ENCODE results near the gene ZFPM1.

The ZFPM1 gene

GRCh38 chr16:88440111-88440510, 13.0 kb upstream of the ZFPM1 start:
- Histone ChIP-seq H3K27me3 (ENCODE audit: low read length) (no peaks in the 10 kb centered on the region), H3K27ac (ENCODE audit: low read depth, low read length) (no peak overlapping the region), H3F3A (ENCODE audit: insufficient read depth) (no peaks in the 10 kb centered on the region), H3K9me2 (replicated peaks; ENCODE audit: insufficient read depth, low read length) (no peaks in the 10 kb centered on the region), H3K9ac (ENCODE audit: low read length) (no peak overlapping the region), H4K20me1 (ENCODE audit: low read depth, low read length) (no peaks in the 10 kb centered on the region), H3K36me3 (ENCODE audit: low read length) (no peaks in the 10 kb centered on the region), H3K9me3 (ENCODE audit: insufficient read depth, low read length) (no peaks in the 10 kb centered on the region), H2AFZ (ENCODE audit: low read depth, low read length, severe bottlenecking) (no peak overlapping the region), H3K4me2 (ENCODE audit: low read depth, low read length, poor library complexity, severe bottlenecking) (no peak overlapping the region), H3K4me3 (ENCODE audit: insufficient read depth, low read length, poor library complexity, severe bottlenecking) (no peak overlapping the region), H3K79me2 (ENCODE audit: insufficient read depth, low read length) (no peaks in the 10 kb centered on the region)
- no peak for TF ChIP-seq EZH2phosphoT487 (conservative IDR thresholded peaks at IDR 0.05; ENCODE audit: low read length)

- Histone ChIP-seq H3K4me2 (ENCODE audit: low read depth, low read length, poor library complexity, severe bottlenecking) (no peak overlapping the region), H2AFZ (ENCODE audit: low read depth, low read length, severe bottlenecking) (no peak overlapping the region), H3K79me2 (ENCODE audit: insufficient read depth, low read length) (no peaks in the 10 kb centered on the region), H3K9me2 (replicated peaks; ENCODE audit: insufficient read depth, low read length) (no peaks in the 10 kb centered on the region), H4K20me1 (ENCODE audit: low read depth, low read length) (no peaks in the 10 kb centered on the region), H3K27ac (ENCODE audit: low read depth, low read length) (no peak overlapping the region), H3F3A (ENCODE audit: insufficient read depth) (no peaks in the 10 kb centered on the region), H3K9ac (ENCODE audit: low read length) (no peak overlapping the region), H3K4me3 (ENCODE audit: insufficient read depth, low read length, poor library complexity, severe bottlenecking) (no peak overlapping the region), H3K27me3 (ENCODE audit: low read length) (no peaks in the 10 kb centered on the region), H3K36me3 (ENCODE audit: low read length) (no peaks in the 10 kb centered on the region), H3K9me3 (ENCODE audit: insufficient read depth, low read length) (no peaks in the 10 kb centered on the region)
- no peak for TF ChIP-seq CTCF (IDR thresholded peaks at IDR 0.05; ENCODE audit: insufficient read depth, low read length, poor library complexity, severe bottlenecking)
- TF ChIP-seq EZH2phosphoT487 (conservative IDR thresholded peaks at IDR 0.05; ENCODE audit: low read length): no peak
These were observed 12.2 kb upstream of the ZFPM1 start for GRCh38 chr16:88440686-88441405.

GRCh38 chr16:88441460-88441859, 11.6 kb upstream of the ZFPM1 start:
- H3K9me2 ChIP-seq (replicated peaks; ENCODE audit: insufficient read depth, low read length): no peaks in the 10 kb centered on the region
- H3K36me3 ChIP-seq (ENCODE audit: low read length): no peaks in the 10 kb centered on the region
- no peak overlapping the region for H3K27ac ChIP-seq (ENCODE audit: low read depth, low read length)
- no peaks in the 10 kb centered on the region for H3K79me2 ChIP-seq (ENCODE audit: insufficient read depth, low read length)
- no peaks in the 10 kb centered on the region for H3K9me3 ChIP-seq (ENCODE audit: insufficient read depth, low read length)
- no peak overlapping the region for H3K4me2 ChIP-seq (ENCODE audit: low read depth, low read length, poor library complexity, severe bottlenecking)
- H3K4me3 ChIP-seq (ENCODE audit: insufficient read depth, low read length, poor library complexity, severe bottlenecking): no peak overlapping the region
- no peak overlapping the region for H3K9ac ChIP-seq (ENCODE audit: low read length)
- no peaks in the 10 kb centered on the region for H4K20me1 ChIP-seq (ENCODE audit: low read depth, low read length)
- H2AFZ ChIP-seq (ENCODE audit: low read depth, low read length, severe bottlenecking): no peak overlapping the region
- no peaks in the 10 kb centered on the region for H3F3A ChIP-seq (ENCODE audit: insufficient read depth)
- H3K27me3 ChIP-seq (ENCODE audit: low read length): no peaks in the 10 kb centered on the region
- TF ChIP-seq CTCF (IDR thresholded peaks at IDR 0.05; ENCODE audit: insufficient read depth, low read length, poor library complexity, severe bottlenecking) (no peak), EZH2phosphoT487 (conservative IDR thresholded peaks at IDR 0.05; ENCODE audit: low read length) (no peak)

GRCh38 chr16:88442383-88442726, 10.7 kb upstream of the ZFPM1 start:
- no peak overlapping the region for H2AFZ ChIP-seq (ENCODE audit: low read depth, low read length, severe bottlenecking)
- H3K9me2 ChIP-seq (replicated peaks; ENCODE audit: insufficient read depth, low read length): no peaks in the 10 kb centered on the region
- no peaks in the 10 kb centered on the region for H3K36me3 ChIP-seq (ENCODE audit: low read length)
- H3K79me2 ChIP-seq (ENCODE audit: insufficient read depth, low read length): no peaks in the 10 kb centered on the region
- no peak overlapping the region for H3K9ac ChIP-seq (ENCODE audit: low read length)
- H3K4me2 ChIP-seq (ENCODE audit: low read depth, low read length, poor library complexity, severe bottlenecking): no peak overlapping the region
- no peak overlapping the region for H3K27ac ChIP-seq (ENCODE audit: low read depth, low read length)
- no peaks in the 10 kb centered on the region for H3K9me3 ChIP-seq (ENCODE audit: insufficient read depth, low read length)
- TF ChIP-seq CTCF (IDR thresholded peaks at IDR 0.05; ENCODE audit: insufficient read depth, low read length, poor library complexity, severe bottlenecking) (no peak), EZH2phosphoT487 (conservative IDR thresholded peaks at IDR 0.05; ENCODE audit: low read length) (no peak)
- no peak overlapping the region for H3K4me3 ChIP-seq (ENCODE audit: insufficient read depth, low read length, poor library complexity, severe bottlenecking)
- H3F3A ChIP-seq (ENCODE audit: insufficient read depth): no peaks in the 10 kb centered on the region
- no peaks in the 10 kb centered on the region for H3K27me3 ChIP-seq (ENCODE audit: low read length)
- H4K20me1 ChIP-seq (ENCODE audit: low read depth, low read length): no peaks in the 10 kb centered on the region

All from SU-DHL-6 (cell line).